ENCODE data around the gene DTNB.
"Not testable (repeated sequence)": the region's sequence is repeated elsewhere in the genome, so short reads cannot be mapped to it uniquely, and the experiment has no call there.

Gene DTNB

GRCh38 chr2:25447018-25447417 is 226.4 kb downstream of the DTNB start:
- DNase-seq = no peak

GRCh38 chr2:25446122-25446521 is 227.3 kb downstream of the DTNB start:
- DNase-seq = no peak

GRCh38 chr2:25445464-25445863 is 227.9 kb downstream of the DTNB start:
- DNase-seq = no peak

- no peak for DNase-seq
Measured at GRCh38 chr2:25444608-25445270, 228.6 kb downstream of the DTNB start.

- no peak for DNase-seq
Measured at GRCh38 chr2:25443766-25444165, 229.6 kb downstream of the DTNB start.

GRCh38 chr2:25441353-25441752 is 232.0 kb downstream of the DTNB start:
- DNase-seq = no peak

GRCh38 chr2:25438793-25439192 is 234.6 kb downstream of the DTNB start:
- DNase-seq = no peak

- DNase-seq = no peak
Measured at GRCh38 chr2:25437881-25438662, 235.3 kb downstream of the DTNB start.

- DNase-seq = no peak
Measured at GRCh38 chr2:25435421-25435820, 238.0 kb downstream of the DTNB start.

GRCh38 chr2:25431604-25432003 is 241.8 kb downstream of the DTNB start:
- DNase-seq = no peak

GRCh38 chr2:25430556-25430955 is 242.8 kb downstream of the DTNB start:
- no peak for DNase-seq

GRCh38 chr2:25426326-25426725 is 247.1 kb downstream of the DTNB start:
- DNase-seq = no peak

GRCh38 chr2:25424426-25425028 is 248.8 kb downstream of the DTNB start:
- DNase-seq = no peak

- DNase-seq = no peak
Measured at GRCh38 chr2:25421820-25422411, 251.5 kb downstream of the DTNB start.

- no peak for DNase-seq
Measured at GRCh38 chr2:25421289-25421688, 252.1 kb downstream of the DTNB start.

- DNase-seq = no peak
Measured at GRCh38 chr2:25420820-25421237, 252.5 kb downstream of the DTNB start.

GRCh38 chr2:25419678-25420242 is 253.6 kb downstream of the DTNB start:
- DNase-seq = no peak

- no peak for DNase-seq
Measured at GRCh38 chr2:25418944-25419677, 254.3 kb downstream of the DTNB start.

- no peak for DNase-seq
Measured at GRCh38 chr2:25417715-25418369, 255.5 kb downstream of the DTNB start.

- no peak for DNase-seq
Measured at GRCh38 chr2:25416674-25417073, 256.7 kb downstream of the DTNB start.

- no peak for DNase-seq
Measured at GRCh38 chr2:25414781-25415180, 258.6 kb downstream of the DTNB start.

GRCh38 chr2:25413409-25413808 is 260.0 kb downstream of the DTNB start:
- DNase-seq = not testable (repeated sequence)
